22Rv1 (cell line): Measurements from ENCODE around the gene CCDC196.

ENCODE experiments used
- CTCF ChIP-seq: fragments of 450-650 bp; IDR thresholded peaks from 2 replicates; pipeline ENCODE4 v1.5.1; 2017; ENCODE audit warnings: mild to moderate bottlenecking
- ZFX ChIP-seq: fragments of 450-650 bp; IDR thresholded peaks from 2 replicates; pipeline ENCODE4 v1.6.1; 2017; ENCODE audit warnings: antibody characterized with exemption, borderline replicate concordance

- TF ChIP-seq CTCF = no peak
- no peak for TF ChIP-seq ZFX
Measured at GRCh38 chr14:66490143-66491111, 4.3 kb downstream of the CCDC196 start.
